DMS53 treated with DMSO at 0.1 percent for 48 hours (cell line): Measurements from ENCODE around the gene KCNJ5.

Experiments
- DNase-seq: peaks from one replicate; lab custom pipeline; 2025; ENCODE audit not compliant: unreplicated experiment; lab: John Stamatoyannopoulos, UW

KCNJ5 gene

GRCh38 chr11:128955636-128956035 lies 64.5 kb downstream of the KCNJ5 start:
- DNase-seq = no peak

- peak; percentile 91 for DNase-seq
These were observed 65.4 kb downstream of the KCNJ5 start for GRCh38 chr11:128956401-128957201.

GRCh38 chr11:128957202-128957482 lies 66.0 kb downstream of the KCNJ5 start:
- no peak for DNase-seq

- no peak for DNase-seq
These were observed 70.5 kb downstream of the KCNJ5 start for GRCh38 chr11:128961645-128962044.

- DNase-seq = no peak
These were observed 71.7 kb downstream of the KCNJ5 start for GRCh38 chr11:128962896-128963295.

GRCh38 chr11:128963744-128964325 lies 72.7 kb downstream of the KCNJ5 start:
- no peak for DNase-seq

GRCh38 chr11:128964463-128964930 lies 73.3 kb downstream of the KCNJ5 start:
- no peak for DNase-seq

- no peak for DNase-seq
These were observed 74.3 kb downstream of the KCNJ5 start for GRCh38 chr11:128965485-128965884.

GRCh38 chr11:128967578-128967977 lies 76.4 kb downstream of the KCNJ5 start:
- no peak for DNase-seq

- DNase-seq = no peak
These were observed 77.8 kb downstream of the KCNJ5 start for GRCh38 chr11:128968916-128969315.
